GM18511 (cell line): ENCODE measurements around the gene C2CD2.

Experiments used
- ATAC-seq: cut with Tn5 transposase; IDR thresholded peaks from one replicate; pipeline ENCODE4 v1.9.1; 2021; ENCODE audit warnings: mild to moderate bottlenecking, moderate library complexity; ENCODE audit not compliant: unreplicated experiment

C2CD2 gene

GRCh38 chr21:41890355-41890754, 63.5 kb downstream of the C2CD2 start:
- ATAC-seq, result no peak

GRCh38 chr21:41888749-41889376, 65.0 kb downstream of the C2CD2 start:
- no peak for ATAC-seq

DNA sequence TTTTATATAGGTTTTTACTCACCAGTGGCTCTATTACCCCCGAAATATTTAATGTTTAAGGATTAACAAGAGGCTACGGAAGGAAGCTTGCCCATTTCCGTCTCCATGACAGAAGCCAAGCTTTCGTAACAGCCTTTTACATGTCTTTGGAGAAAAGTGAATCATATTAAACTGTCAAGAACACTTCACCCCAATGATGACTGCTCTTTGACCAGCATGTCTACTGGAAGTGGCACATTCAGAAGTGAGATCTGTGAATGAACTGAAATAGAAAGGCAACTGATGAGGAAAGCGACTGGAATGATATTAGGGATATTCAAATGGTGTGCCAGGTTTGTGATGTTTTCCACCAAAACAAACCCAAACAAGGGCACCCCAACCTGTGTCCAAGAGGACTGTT, 66.2 kb downstream of the C2CD2 start:
- ATAC-seq, result no peak

GRCh38 chr21:41886328-41886727, 67.5 kb downstream of the C2CD2 start:
- no peak for ATAC-seq

DNA sequence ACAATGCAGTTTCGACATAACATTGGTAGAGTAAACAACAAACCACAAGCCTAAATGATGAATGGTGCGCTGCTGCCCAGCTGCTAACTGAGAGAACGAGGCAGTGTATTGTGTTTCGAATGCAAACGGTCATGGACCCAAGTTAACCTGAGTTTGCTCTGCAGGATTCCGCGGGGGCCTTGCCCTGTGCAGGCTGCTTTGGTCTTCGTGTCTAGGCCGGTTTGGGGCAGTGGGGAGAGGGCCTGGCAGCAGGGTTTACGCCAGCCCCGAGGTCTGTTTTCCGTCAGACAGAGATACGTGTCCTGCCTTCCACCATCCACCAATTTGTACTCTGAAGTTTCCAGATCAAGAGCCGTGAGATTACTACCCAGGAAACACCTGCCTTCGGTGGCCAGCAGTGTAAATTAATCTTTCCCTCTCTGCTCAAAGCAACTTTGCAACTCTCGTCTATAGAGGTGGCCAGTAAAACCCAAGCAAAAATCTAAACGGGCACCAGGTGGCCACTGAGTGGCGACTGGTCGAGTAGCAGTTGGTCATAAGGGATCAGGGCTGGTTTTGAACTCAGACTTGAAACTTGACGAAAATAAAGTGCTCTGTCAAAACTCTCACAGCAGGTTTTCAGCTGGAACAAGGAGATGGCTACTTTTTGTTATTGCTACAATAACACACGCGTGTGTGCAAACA, 68.3 kb downstream of the C2CD2 start:
- ATAC-seq, result no peak

- no peak for ATAC-seq
These were observed 69.3 kb downstream of the C2CD2 start for GRCh38 chr21:41884501-41885030.

DNA sequence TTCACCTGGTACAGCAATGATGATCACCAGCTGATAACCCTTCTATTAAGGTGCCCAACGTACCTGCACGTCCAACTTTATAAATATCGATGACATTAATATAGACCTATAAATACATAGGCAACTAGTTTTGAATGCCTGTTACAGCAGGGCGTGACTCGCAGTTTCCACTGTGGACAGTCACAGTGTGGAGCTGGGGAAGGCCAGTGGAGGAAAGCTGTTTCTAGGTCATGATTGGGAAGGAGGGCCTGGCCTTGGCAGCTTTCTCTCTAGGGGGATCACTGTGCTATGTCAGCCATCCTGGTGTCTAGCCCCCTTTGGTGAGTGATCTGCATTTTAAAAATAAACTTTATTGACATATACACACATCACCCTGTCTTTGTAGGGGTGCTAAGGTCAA, 70.2 kb downstream of the C2CD2 start:
- no peak for ATAC-seq

GRCh38 chr21:41881051-41881450, 72.8 kb downstream of the C2CD2 start:
- no peak for ATAC-seq

DNA sequence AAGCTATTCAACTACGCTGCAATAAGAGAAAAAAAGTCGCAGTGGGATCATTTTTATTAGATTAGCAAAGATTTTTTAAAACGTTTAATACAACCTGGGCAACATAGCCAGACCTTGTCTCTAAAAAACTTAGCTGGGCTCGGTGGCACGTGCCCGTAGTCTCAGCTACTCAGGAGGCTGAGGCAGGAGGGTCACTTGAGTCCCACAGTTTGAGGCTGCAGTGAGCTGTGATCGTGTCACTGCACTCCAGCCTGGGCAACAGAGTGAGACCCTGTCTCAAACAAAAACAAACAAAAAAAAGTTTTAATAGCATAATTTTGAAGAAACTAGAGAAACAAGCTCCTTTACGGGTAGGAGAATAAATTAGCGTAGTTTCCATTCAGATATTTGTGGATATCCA, 73.7 kb downstream of the C2CD2 start:
- ATAC-seq, result no peak

GRCh38 chr21:41879190-41879998, 74.4 kb downstream of the C2CD2 start, which contains the start of gene PRDM15:
PRDM15 (minus strand) TSS chr21:41879344; CDS start chr21:41860363, 18,981 bp downstream.
- ATAC-seq, result peak; percentile 76

GRCh38 chr21:41878831-41879189, 75.0 kb downstream of the C2CD2 start:
- peak; percentile 61 for ATAC-seq

DNA sequence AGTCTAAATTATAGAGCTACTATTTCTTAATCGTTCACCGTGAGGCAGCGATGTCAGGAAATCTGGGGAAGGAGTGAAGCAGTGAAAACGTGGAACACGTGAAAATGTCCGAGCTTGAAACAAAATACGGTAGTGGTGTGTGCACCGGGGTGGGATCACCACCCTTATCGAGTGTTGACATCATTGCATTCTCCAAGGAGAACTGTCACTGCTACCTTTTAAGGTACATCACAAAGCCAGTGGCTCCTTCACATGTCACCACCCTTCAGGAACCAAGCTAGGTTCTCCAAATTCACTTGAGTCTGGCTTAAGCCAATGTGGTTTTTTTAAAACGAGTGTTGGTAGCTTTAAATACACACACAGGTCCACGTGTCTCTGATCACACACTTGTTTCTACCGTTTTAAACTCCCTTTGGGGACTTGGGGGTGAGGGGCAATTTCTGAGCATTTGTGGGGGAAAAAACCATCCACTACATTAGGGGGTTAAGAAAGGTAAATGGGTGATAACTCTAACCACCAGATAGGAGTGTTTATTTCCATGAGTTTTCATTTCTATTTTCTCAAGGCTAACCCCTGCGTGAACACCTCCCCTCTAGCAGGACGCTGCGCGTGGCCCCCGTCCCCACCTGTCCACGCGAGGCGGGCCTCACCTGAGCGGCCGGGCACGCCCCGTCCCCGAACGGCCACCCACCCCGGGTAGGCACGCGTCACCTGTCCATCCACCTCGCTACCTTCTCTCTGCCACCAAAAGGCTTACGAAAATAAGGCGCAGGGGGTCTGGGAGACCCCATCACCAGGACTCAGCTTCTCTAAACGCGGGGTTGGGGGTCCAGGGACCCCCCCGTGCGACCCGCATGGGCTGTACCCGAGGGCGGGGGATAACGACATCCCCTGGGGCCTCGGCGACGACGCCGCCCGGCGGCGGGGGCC, 75.7 kb downstream of the C2CD2 start:
- ATAC-seq, result peak; percentile 25

- ATAC-seq, result no peak
These were observed 76.7 kb downstream of the C2CD2 start for GRCh38 chr21:41876928-41877652.

DNA sequence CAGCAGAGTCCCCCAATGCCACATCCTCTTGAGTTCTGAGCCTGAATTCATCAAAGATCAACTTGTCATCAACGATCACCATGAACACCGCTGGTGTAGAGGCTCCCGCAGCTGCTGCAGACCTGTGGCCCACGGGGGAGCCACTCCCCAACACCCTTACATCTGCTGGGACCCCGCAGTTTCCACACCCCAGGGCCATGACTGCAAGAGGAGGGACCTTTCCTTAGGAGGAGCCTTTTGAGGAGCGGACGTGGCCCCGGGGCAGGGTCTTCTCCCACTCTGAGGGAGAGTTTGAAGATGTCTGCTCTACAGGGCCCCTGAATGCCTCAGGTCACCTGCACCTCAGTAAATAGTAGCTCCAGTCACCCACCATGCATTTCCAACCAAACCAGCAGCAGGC, 77.4 kb downstream of the C2CD2 start:
- no peak for ATAC-seq

DNA sequence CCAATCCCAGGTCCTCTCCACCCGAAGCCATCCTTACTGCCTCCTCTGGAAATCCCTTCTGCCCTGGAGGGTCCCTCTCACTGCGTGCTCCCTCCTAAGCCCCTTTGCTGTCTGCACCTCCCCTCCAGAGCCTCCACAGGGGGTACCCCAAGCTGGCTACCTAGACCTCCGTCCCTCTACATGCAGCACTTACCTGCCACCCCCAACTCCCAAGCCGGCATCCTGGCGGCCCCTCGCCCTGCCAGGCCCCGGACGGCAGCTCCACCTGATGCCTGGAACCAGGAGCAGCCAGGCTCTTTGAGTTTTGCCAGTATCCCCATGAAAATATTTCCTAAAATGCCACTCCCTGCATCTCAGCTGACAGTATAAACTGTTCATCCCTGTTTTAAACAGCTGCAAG, 78.7 kb downstream of the C2CD2 start:
- ATAC-seq, result no peak

DNA sequence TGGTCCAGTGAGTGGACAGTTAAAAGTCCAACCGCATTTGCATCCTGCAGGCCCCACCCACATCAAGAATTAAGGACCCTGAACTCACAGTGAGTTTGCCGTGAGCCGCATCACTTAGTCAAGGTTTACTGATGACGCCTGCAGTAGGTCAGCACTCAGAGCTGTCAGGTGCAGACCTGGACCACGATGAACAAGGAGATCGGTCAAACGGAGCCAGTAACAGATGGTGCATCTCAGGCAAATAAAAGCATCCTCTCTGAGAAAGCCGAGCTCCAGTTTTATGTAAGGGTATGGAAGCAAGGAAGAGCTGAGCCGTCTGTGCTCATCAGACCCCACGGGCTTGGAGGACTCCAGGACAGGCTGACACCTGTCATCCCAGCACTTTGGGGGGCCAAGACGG, 79.2 kb downstream of the C2CD2 start:
- no peak for ATAC-seq

- ATAC-seq, result no peak
These were observed 80.4 kb downstream of the C2CD2 start for GRCh38 chr21:41873426-41873825.

DNA sequence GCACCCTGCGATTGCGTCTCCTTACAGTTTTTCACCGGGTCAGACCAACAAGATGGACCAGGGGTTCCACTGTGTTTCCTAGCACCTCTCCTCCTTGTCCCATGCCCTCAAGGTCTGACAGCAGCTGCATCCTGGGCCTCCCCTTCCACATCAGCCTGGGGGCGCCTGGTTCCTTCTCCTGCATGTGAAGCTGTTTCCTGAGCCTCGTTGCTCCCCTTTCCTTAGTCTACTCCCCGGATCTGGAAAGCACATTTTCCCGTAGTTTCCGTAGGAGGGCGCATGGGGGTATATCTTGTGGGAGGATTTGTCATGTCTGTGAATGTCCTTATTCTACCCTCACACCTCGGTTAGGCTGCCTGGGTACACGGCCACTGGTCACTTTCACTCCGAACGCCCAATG, 80.8 kb downstream of the C2CD2 start:
- ATAC-seq, result no peak

GRCh38 chr21:41871293-41872030, 82.4 kb downstream of the C2CD2 start:
- ATAC-seq, result no peak
